ENCODE results near the gene PTPRCAP. TPM values are rescaled to one million over a fixed set of nuclear protein-coding genes. Genes with fewer than 3 reads are reported as not detected.
A peak's percentile ranks its signal among the peaks of the same experiment; 100 is the strongest.

The PTPRCAP gene
- total and polyA plus RNA-seq, 10 of the 15 experiments (the other 5 are each of a cell fraction or from before 2014, with no cell fraction given), result 4.7 to 266 (median 125) TPM

DNA sequence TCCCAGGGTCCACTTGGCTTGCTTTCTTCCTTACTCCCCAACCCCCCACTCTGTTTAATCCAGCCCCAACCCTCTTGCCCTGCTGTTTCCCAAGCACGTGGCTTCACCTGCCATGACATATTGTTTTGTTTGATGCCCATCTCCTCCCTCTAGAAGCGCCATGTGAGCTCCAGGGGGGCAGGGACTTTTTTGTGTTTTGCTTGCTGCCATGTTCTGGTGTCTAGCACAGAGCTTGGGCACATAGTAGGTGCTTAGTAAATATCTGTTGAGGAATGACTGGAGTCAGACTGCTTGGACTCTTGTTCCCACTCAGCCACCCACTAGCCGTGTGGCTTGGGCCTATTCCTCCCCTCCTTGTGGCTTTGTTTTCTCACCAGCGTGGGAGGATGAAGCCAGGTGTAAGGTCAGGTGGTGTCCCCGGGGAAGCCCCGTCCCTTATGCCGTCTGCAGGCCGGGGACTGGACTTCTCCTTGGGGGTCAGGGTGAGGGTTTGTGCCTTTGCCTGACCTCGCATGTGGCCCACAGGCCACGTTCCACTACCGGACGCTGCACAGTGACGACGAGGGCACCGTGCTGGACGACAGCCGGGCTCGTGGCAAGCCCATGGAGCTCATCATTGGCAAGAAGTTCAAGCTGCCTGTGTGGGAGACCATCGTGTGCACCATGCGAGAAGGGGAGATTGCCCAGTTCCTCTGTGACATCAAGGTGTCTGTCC is 49.2 kb upstream of the PTPRCAP start:
- Histone ChIP-seq H2AFZ (ENCODE audit: control insufficient read depth, low read depth, low read length) (no peak overlapping the region; the same call in 1 of the 2 replicates), H3K9ac (ENCODE audit: control insufficient read depth, insufficient read depth, low read length) (peak overlapping the region; percentile 25), H3K4me2 (ENCODE audit: control insufficient read depth, insufficient read depth) (peak overlapping the region; percentile 80), H3K4me3 (0 out of 2 replicates have a peak overlapping the region, but pooled peaks have one; percentile 1), H3K27ac (ENCODE audit: control insufficient read depth, insufficient read depth) (peak overlapping the region; percentile 70), H3K79me2 (ENCODE audit: control insufficient read depth, insufficient read depth, low read length) (peaks cover 33% of the 10 kb centered on the region), H3K9me3 (replicated peaks; ENCODE audit: control insufficient read depth, insufficient read depth, low read length) (no peaks in the 10 kb centered on the region), H3K4me1 (ENCODE audit: control insufficient read depth, insufficient read depth, low read length) (peaks cover 44% of the 10 kb centered on the region), H4K20me1 (ENCODE audit: control insufficient read depth, insufficient read depth) (no peaks in the 10 kb centered on the region), H3K27me3 (replicated peaks in 1 of 2; ENCODE audit: control insufficient read depth in 2 of 2, insufficient read depth in 2 of 2, low read length in 1 of 2) (no peaks in the 10 kb centered on the region), H3K36me3 (ENCODE audit: control insufficient read depth in 2 of 2, insufficient read depth in 2 of 2, low read length in 1 of 2) (peaks cover 4 to 21% of the 10 kb centered on the region in 2 experiments; a peak in 3 of 4 replicates)
- CTCF ChIA-PET, result interaction anchor here (1.3 to 6.7 kb wide), 5 partner anchors 18 to 135 kb away, joined by 5 to 37 read pairs (median 9); partner anchors contain the start of genes PITPNM1, PPP1CA, PTPRCAP and TBC1D10C
- SMC1A ChIA-PET (ENCODE audit: uncharacterized antibody, unreplicated experiment), result interaction anchor here (0.8 to 6.2 kb wide), 10 partner anchors 18 to 169 kb away, joined by 3 to 43 read pairs (median 6); partner anchors contain the start of genes PITPNM1, PTPRCAP, RAD9A and TMEM134
- FAIRE-seq (peak; percentile 66), ATAC-seq (peak; percentile 49), DNase-seq (ENCODE audit: low read depth, low spot score) (peak; percentile 87)
- RAD21 ChIA-PET (ENCODE audit: unreplicated experiment), result interaction anchor here (0.6 to 6.9 kb wide), 17 partner anchors 16 to 142 kb away, joined by 3 to 95 read pairs (median 4); partner anchors contain the start of genes PITPNM1, POLD4, PPP1CA and PTPRCAP
- in situ Hi-C loops (cut with MboI), result no loop called here
- BruUV-seq (replicated peaks), result no TSS peak
- intact Hi-C loops (cut with micrococcal nuclease; ENCODE audit: unreplicated experiment), result loop anchor here (2.0 to 10.0 kb wide), 3 partner anchors 20 to 222 kb away; partner anchors contain the start of genes GRK2 and POLD4
- POLR2A ChIA-PET, result interaction anchor here (0.6 to 6.8 kb wide), 17 partner anchors 10 to 142 kb away, joined by 3 to 112 read pairs (median 6); partner anchors contain the start of genes CLCF1, PITPNM1, POLD4 and PPP1CA
- WGBS (ENCODE audit: insufficient coverage, insufficient replicate concordance, low lambda C conversion rate, missing lambda C conversion rate), result 5% methylated on average over 20 of the region's 20 CpGs
- TF ChIP-seq TCF12 (IDR thresholded peaks at IDR 0.05; ENCODE audit: low read depth, low read length), result peak; percentile 98
- peak; percentile 89 for TF ChIP-seq MEF2B (IDR thresholded peaks at IDR 0.05; ENCODE audit: partially characterized antibody, poor library complexity, severe bottlenecking)
- peak; percentile 79 for TF ChIP-seq SP1 (IDR thresholded peaks at IDR 0.05; ENCODE audit: low read depth, low read length)
- TF ChIP-seq, protein P1, sequence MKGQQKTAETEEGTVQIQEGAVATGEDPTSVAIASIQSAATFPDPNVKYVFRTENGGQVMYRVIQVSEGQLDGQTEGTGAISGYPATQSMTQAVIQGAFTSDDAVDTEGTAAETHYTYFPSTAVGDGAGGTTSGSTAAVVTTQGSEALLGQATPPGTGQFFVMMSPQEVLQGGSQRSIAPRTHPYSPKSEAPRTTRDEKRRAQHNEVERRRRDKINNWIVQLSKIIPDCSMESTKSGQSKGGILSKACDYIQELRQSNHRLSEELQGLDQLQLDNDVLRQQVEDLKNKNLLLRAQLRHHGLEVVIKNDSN (IDR thresholded peaks at IDR 0.05; ENCODE audit: borderline replicate concordance, extremely low read length, insufficient read depth, low read depth, low read length), result peak; percentile 82
- peak; percentile 4; the same call in 1 of the 2 replicates for TF ChIP-seq SMARCA5 (IDR thresholded peaks at IDR 0.05)
- TF ChIP-seq, protein P2, sequence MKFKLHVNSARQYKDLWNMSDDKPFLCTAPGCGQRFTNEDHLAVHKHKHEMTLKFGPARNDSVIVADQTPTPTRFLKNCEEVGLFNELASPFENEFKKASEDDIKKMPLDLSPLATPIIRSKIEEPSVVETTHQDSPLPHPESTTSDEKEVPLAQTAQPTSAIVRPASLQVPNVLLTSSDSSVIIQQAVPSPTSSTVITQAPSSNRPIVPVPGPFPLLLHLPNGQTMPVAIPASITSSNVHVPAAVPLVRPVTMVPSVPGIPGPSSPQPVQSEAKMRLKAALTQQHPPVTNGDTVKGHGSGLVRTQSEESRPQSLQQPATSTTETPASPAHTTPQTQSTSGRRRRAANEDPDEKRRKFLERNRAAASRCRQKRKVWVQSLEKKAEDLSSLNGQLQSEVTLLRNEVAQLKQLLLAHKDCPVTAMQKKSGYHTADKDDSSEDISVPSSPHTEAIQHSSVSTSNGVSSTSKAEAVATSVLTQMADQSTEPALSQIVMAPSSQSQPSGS (IDR thresholded peaks at IDR 0.05; ENCODE audit: low read length), result no peak
- TF ChIP-seq, protein P3, sequence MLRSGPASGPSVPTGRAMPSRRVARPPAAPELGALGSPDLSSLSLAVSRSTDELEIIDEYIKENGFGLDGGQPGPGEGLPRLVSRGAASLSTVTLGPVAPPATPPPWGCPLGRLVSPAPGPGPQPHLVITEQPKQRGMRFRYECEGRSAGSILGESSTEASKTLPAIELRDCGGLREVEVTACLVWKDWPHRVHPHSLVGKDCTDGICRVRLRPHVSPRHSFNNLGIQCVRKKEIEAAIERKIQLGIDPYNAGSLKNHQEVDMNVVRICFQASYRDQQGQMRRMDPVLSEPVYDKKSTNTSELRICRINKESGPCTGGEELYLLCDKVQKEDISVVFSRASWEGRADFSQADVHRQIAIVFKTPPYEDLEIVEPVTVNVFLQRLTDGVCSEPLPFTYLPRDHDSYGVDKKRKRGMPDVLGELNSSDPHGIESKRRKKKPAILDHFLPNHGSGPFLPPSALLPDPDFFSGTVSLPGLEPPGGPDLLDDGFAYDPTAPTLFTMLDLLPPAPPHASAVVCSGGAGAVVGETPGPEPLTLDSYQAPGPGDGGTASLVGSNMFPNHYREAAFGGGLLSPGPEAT (IDR thresholded peaks at IDR 0.05; ENCODE audit: low read depth), result peak; percentile 94
- TF ChIP-seq POU2F2 (IDR thresholded peaks at IDR 0.05; ENCODE audit: borderline replicate concordance, low read depth, low read length), result no peak
- peak; percentile 97 for TF ChIP-seq TCF3 (IDR thresholded peaks at IDR 0.05; ENCODE audit: borderline replicate concordance, insufficient read depth, low read depth, low read length)
- TF ChIP-seq, protein P4, sequence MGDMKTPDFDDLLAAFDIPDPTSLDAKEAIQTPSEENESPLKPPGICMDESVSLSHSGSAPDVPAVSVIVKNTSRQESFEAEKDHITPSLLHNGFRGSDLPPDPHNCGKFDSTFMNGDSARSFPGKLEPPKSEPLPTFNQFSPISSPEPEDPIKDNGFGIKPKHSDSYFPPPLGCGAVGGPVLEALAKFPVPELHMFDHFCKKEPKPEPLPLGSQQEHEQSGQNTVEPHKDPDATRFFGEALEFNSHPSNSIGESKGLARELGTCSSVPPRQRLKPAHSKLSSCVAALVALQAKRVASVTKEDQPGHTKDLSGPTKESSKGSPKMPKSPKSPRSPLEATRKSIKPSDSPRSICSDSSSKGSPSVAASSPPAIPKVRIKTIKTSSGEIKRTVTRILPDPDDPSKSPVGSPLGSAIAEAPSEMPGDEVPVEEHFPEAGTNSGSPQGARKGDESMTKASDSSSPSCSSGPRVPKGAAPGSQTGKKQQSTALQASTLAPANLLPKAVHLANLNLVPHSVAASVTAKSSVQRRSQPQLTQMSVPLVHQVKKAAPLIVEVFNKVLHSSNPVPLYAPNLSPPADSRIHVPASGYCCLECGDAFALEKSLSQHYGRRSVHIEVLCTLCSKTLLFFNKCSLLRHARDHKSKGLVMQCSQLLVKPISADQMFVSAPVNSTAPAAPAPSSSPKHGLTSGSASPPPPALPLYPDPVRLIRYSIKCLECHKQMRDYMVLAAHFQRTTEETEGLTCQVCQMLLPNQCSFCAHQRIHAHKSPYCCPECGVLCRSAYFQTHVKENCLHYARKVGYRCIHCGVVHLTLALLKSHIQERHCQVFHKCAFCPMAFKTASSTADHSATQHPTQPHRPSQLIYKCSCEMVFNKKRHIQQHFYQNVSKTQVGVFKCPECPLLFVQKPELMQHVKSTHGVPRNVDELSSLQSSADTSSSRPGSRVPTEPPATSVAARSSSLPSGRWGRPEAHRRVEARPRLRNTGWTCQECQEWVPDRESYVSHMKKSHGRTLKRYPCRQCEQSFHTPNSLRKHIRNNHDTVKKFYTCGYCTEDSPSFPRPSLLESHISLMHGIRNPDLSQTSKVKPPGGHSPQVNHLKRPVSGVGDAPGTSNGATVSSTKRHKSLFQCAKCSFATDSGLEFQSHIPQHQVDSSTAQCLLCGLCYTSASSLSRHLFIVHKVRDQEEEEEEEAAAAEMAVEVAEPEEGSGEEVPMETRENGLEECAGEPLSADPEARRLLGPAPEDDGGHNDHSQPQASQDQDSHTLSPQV (IDR thresholded peaks at IDR 0.05), result peak; percentile 13; the same call in 1 of the 2 replicates
- no peak for TF ChIP-seq WRNIP1 (IDR thresholded peaks at IDR 0.05; ENCODE audit: borderline replicate concordance, low read depth, low read length)
- no peak; the same call in 1 of the 2 replicates for TF ChIP-seq SMC3 (IDR thresholded peaks at IDR 0.05; ENCODE audit: borderline replicate concordance, low read length)
- peak; percentile 36; the same call in 1 of the 2 replicates for TF ChIP-seq POLR2AphosphoS5 (IDR thresholded peaks at IDR 0.05; ENCODE audit: low read length)

All from GM12878 (cell line).